ENCODE data around the gene AIM2. TPM values are rescaled to one million over a fixed set of nuclear protein-coding genes. Genes with fewer than 3 reads are reported as not detected.

AIM2 gene
- total RNA-seq, 1 experiment from 2014 or later = 1.1 TPM

DNA sequence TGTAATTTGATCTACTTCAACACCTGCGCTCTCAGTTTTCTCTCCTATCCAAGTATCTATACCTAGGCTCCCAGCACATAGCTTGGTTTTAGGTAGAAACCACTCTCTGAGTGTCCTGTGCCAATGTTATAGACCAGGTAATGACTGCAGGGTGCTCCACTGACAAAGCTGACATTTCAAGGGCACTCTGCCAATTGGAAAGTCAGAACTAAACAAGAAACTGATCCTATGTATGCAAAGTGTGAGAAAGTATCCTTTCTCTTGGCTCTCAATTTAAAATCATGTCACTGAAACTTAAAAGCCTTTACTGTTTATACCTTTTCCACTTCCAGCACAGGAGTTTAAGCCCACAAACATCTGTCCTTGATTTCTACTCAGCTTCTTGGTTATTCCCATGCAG, 45.0 kb upstream of the AIM2 start:
- no peak overlapping the region for H2BK15ac ChIP-seq (ENCODE audit: low read depth, low read length)
- no peak overlapping the region for H2BK12ac ChIP-seq (ENCODE audit: insufficient read length, low read depth, low read length)
- H3T11ph ChIP-seq (ENCODE audit: low read length) = no peak overlapping the region
- H3K4me1 Mint-ChIP-seq = peaks cover 10 to 12% of the 10 kb centered on the region in 2 experiments
- H2BK120ac ChIP-seq (ENCODE audit: low read depth, low read length, poor library complexity, severe bottlenecking) = no peak overlapping the region
- H4K5ac ChIP-seq (ENCODE audit: insufficient read length, low read depth, low read length) = no peak overlapping the region
- no peak overlapping the region for H3K4me2 ChIP-seq (ENCODE audit: insufficient read depth, insufficient read length, low read length)
- H3K27me3 Mint-ChIP-seq (ENCODE audit: low read depth) = no peaks in the 10 kb centered on the region
- H2BK5ac ChIP-seq (ENCODE audit: insufficient read length, low read length) = no peak overlapping the region
- no peak overlapping the region for H3K14ac ChIP-seq (ENCODE audit: insufficient read depth, low read length)
- H4K91ac ChIP-seq (ENCODE audit: insufficient read length, low read depth, low read length) = no peak overlapping the region
- H3K36me3 Mint-ChIP-seq (ENCODE audit: insufficient read depth in 1 of 3, low read depth in 3 of 3) = no peaks in the 10 kb centered on the region
- DNase-seq = no peak
- H2AK5ac ChIP-seq (ENCODE audit: insufficient read length, low read length) = no peak overlapping the region
- H2BK20ac ChIP-seq (ENCODE audit: low read depth, low read length, poor library complexity, severe bottlenecking) = no peak overlapping the region
- no peak overlapping the region for H4K8ac ChIP-seq (replicated peaks; ENCODE audit: insufficient read length, low read depth, low read length)
- no peaks in the 10 kb centered on the region for H3K9me3 ChIP-seq (ENCODE audit: control insufficient read depth, low read depth, low read length)
- no peak overlapping the region for H3K9ac ChIP-seq (ENCODE audit: extremely low read depth, insufficient read length, low read length)
- no peaks in the 10 kb centered on the region for H3K23me2 ChIP-seq (ENCODE audit: insufficient read length, low read depth, low read length, poor library complexity, severe bottlenecking)
- H3K23ac ChIP-seq (ENCODE audit: insufficient read length, low read depth, low read length) = no peak overlapping the region
- H3K4ac ChIP-seq (ENCODE audit: low read depth, low read length) = no peak overlapping the region
- H3K27ac ChIP-seq (ENCODE audit: insufficient read length, low read depth, low read length) = no peak overlapping the region
- no peak overlapping the region for H3K18ac ChIP-seq (ENCODE audit: insufficient read length, low read depth, low read length)
- no CpG with 5 or more reads among the region's 1 CpG for WGBS (ENCODE audit: extremely low coverage, insufficient read length, low lambda C conversion rate)
- no peaks in the 10 kb centered on the region for H3K9me3 Mint-ChIP-seq
- no peak overlapping the region for H3K4me3 Mint-ChIP-seq
- H3K27ac Mint-ChIP-seq = no peak overlapping the region
- H4K20me1 ChIP-seq (ENCODE audit: control insufficient read depth, insufficient read depth, insufficient read length) = no peaks in the 10 kb centered on the region
- H3K27me3 ChIP-seq (ENCODE audit: insufficient read depth, low read length) = no peaks in the 10 kb centered on the region
- H2AFZ ChIP-seq (ENCODE audit: low read length) = no peak overlapping the region
- peaks cover 2% of the 10 kb centered on the region; the same call in 1 of the 2 replicates for H3K4me1 ChIP-seq (ENCODE audit: insufficient read depth, low read length)
- H3K79me2 ChIP-seq (ENCODE audit: insufficient read depth, low read length) = no peaks in the 10 kb centered on the region
- no peak overlapping the region for H3K56ac ChIP-seq (ENCODE audit: insufficient read length, low read depth, low read length)
- H3K79me1 ChIP-seq (ENCODE audit: insufficient read depth, low read depth, low read length, poor library complexity, severe bottlenecking) = no peaks in the 10 kb centered on the region
- TF ChIP-seq, protein P1, sequence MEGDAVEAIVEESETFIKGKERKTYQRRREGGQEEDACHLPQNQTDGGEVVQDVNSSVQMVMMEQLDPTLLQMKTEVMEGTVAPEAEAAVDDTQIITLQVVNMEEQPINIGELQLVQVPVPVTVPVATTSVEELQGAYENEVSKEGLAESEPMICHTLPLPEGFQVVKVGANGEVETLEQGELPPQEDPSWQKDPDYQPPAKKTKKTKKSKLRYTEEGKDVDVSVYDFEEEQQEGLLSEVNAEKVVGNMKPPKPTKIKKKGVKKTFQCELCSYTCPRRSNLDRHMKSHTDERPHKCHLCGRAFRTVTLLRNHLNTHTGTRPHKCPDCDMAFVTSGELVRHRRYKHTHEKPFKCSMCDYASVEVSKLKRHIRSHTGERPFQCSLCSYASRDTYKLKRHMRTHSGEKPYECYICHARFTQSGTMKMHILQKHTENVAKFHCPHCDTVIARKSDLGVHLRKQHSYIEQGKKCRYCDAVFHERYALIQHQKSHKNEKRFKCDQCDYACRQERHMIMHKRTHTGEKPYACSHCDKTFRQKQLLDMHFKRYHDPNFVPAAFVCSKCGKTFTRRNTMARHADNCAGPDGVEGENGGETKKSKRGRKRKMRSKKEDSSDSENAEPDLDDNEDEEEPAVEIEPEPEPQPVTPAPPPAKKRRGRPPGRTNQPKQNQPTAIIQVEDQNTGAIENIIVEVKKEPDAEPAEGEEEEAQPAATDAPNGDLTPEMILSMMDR (conservative IDR thresholded peaks at IDR 0.05) = no peak

Data from H9 (cell line).